Skin of body (tissue), 2 donors: ENCODE data around the gene PIPOX. TPM values are rescaled to one million over a fixed set of nuclear protein-coding genes. Genes with fewer than 3 reads are reported as not detected.

Source experiments
- DNase-seq: peaks from one replicate; lab custom pipeline; 2025; lab: John Stamatoyannopoulos, UW
- total RNA-seq: library from RNA; depleted of rRNA; stranded (reverse); fragments of >200 nt; gene quantifications from one replicate; pipeline ENCODE4 v1.2.3, GENCODE V29; 2014

The PIPOX gene
- total RNA-seq, 1 donor from 2014 or later: 0.20 TPM

GRCh38 chr17:29048440-29049368 lies 5.8 kb downstream of the PIPOX start:
- DNase-seq: no peak

GRCh38 chr17:29049541-29050145 lies 6.7 kb downstream of the PIPOX start:
- no peak for DNase-seq

GRCh38 chr17:29050176-29050575 lies 7.2 kb downstream of the PIPOX start:
- DNase-seq: no peak

GRCh38 chr17:29051194-29051593 lies 8.3 kb downstream of the PIPOX start:
- no peak for DNase-seq

GRCh38 chr17:29051731-29052130 lies 8.8 kb downstream of the PIPOX start:
- DNase-seq: no peak

GRCh38 chr17:29054835-29055234 lies 11.9 kb downstream of the PIPOX start:
- no peak for DNase-seq

- DNase-seq: no peak
These were observed 14.4 kb downstream of the PIPOX start for GRCh38 chr17:29057361-29057760.

GRCh38 chr17:29058391-29058790 lies 15.4 kb downstream of the PIPOX start:
- no peak for DNase-seq

GRCh38 chr17:29059281-29059680 lies 16.3 kb downstream of the PIPOX start:
- no peak for DNase-seq

- no peak for DNase-seq
These were observed 17.5 kb downstream of the PIPOX start for GRCh38 chr17:29060475-29060874.

GRCh38 chr17:29061036-29061435 lies 18.1 kb downstream of the PIPOX start:
- no peak for DNase-seq

- no peak for DNase-seq
These were observed 19.3 kb downstream of the PIPOX start for GRCh38 chr17:29062215-29062614.

GRCh38 chr17:29063992-29064391 lies 21.1 kb downstream of the PIPOX start:
- DNase-seq: no peak

GRCh38 chr17:29066047-29066446 lies 23.1 kb downstream of the PIPOX start:
- DNase-seq: no peak

- no peak for DNase-seq
These were observed 23.7 kb downstream of the PIPOX start for GRCh38 chr17:29066606-29067005.

- no peak for DNase-seq
These were observed 25.9 kb downstream of the PIPOX start for GRCh38 chr17:29068818-29069217.

GRCh38 chr17:29069526-29070041 lies 26.6 kb downstream of the PIPOX start:
- peak; percentile 14 for DNase-seq

GRCh38 chr17:29070308-29070707 lies 27.4 kb downstream of the PIPOX start:
- no peak for DNase-seq

- no peak for DNase-seq
These were observed 27.8 kb downstream of the PIPOX start for GRCh38 chr17:29070781-29071180.

GRCh38 chr17:29071303-29071702 lies 28.4 kb downstream of the PIPOX start:
- no peak for DNase-seq

GRCh38 chr17:29073045-29073444 lies 30.1 kb downstream of the PIPOX start:
- no peak for DNase-seq

GRCh38 chr17:29073520-29073919 lies 30.6 kb downstream of the PIPOX start:
- no peak for DNase-seq

GRCh38 chr17:29074488-29074887 lies 31.5 kb downstream of the PIPOX start:
- DNase-seq: no peak
